Measurements from ENCODE around the gene NRBF2.
A peak's percentile ranks its signal among the peaks of the same experiment; 100 is the strongest.
"Not testable (repeated sequence)": the region's sequence is repeated elsewhere in the genome, so short reads cannot be mapped to it uniquely, and the experiment has no call there.

NRBF2 gene

DNA sequence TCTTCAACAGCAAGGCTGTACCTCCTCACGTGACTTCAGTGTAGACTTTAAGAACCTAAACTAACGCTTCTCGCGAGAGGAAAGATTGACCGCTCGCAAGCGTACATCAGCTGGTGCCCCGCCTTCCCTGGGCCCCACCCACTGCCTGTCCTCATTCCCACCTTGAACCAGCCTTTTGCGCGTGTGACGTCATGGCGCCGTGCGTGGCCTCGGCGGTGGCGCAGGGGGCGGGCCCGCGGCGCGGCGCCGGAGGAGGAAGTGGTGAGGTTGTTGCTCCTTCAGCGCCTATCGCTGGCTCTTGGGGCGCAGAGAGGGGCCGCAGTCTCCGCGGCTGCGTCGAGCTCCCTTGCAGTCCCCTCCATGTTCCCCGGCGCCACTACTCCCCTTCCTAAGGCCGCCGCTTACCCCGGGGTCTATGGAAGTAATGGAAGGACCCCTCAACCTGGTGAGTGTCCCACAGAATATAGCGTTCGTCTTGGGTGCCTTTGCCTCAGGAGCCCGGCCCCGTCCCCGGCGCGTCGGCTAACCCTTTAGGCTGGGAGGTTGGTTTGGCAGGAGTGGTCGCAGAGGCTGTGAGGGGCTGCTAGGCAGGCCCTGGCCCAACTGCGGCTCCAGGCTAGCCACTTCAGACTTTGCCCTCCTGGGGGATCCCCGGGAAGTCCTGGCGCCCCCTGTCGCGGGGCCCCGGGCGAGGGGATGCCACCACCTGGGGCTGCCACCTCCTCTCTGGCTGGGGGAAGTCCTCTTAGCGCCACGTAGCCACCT is at the start of gene NRBF2:
TSS of gene NRBF2 (plus strand) at position 273 of the 765 bp plus-strand sequence. CDS start at position 416, 143 bp downstream.
- DNase-seq (ENCODE audit: low spot score): peak; percentile 95
- peak; percentile 37 for TF ChIP-seq CTCF (IDR thresholded peaks at IDR 0.05; ENCODE audit: borderline replicate concordance, control extremely low read depth, extremely low read depth, insufficient read depth, missing control alignments)
- in situ Hi-C loops (cut with MboI; ENCODE audit: low sequenced_read_pairs, unreplicated experiment): no loop called here

- in situ Hi-C loops (cut with MboI; ENCODE audit: low sequenced_read_pairs, unreplicated experiment): loop anchor here (25.0 kb wide), 1 partner anchor 496 kb away; no protein-coding TSS in a partner anchor
Observed at GRCh38 chr10:63083406-63083805, 49.7 kb upstream of the NRBF2 start.

DNA sequence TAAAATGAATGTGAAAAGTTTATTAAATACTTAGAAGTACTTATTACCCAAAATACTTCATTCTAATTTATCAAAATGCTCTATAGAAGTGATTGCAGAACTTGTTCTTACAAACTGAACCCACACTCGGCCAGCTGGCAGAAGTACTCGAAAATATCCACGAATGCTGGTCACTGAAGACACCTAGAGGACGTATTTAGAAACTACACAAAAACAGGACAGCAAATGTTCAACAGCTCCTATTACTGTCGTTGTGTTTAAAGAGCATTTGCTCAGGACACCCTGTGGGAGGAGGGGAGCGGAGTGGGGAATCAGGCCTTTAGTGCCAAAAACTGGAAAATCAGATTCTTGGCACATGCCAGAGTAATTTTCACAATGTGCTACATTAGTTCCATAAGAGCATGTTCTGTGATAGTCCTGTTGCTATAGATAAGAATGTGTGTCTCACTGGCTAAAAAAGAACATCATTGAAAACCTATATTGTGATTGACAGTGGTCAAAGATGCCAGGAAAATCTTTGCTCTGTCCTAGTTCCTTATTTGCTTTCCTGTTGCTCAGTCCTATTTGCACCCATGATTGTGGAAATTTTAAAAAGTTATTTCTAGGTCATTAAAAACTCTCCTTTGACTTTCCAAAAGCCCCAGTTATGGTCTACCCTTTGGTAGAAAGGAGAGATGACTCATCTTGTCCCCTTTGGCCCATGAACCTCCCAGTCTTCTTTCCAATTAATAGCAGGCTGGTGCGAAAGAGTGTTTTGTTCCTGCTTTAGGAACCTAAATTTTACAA is 49.0 kb upstream of the NRBF2 start:
- peak; percentile 64 for TF ChIP-seq CTCF (IDR thresholded peaks at IDR 0.05; ENCODE audit: borderline replicate concordance, control extremely low read depth, extremely low read depth, insufficient read depth, missing control alignments)
- in situ Hi-C loops (cut with MboI; ENCODE audit: low sequenced_read_pairs, unreplicated experiment): loop anchor here (25.0 kb wide), 1 partner anchor 497 kb away; no protein-coding TSS in a partner anchor
- peak; percentile 68 for DNase-seq (ENCODE audit: low spot score)

More at GRCh38 chr10:63083406-63083805, 49.7 kb upstream of the NRBF2 start:
- DNase-seq (ENCODE audit: low spot score): not testable (repeated sequence)

DNA sequence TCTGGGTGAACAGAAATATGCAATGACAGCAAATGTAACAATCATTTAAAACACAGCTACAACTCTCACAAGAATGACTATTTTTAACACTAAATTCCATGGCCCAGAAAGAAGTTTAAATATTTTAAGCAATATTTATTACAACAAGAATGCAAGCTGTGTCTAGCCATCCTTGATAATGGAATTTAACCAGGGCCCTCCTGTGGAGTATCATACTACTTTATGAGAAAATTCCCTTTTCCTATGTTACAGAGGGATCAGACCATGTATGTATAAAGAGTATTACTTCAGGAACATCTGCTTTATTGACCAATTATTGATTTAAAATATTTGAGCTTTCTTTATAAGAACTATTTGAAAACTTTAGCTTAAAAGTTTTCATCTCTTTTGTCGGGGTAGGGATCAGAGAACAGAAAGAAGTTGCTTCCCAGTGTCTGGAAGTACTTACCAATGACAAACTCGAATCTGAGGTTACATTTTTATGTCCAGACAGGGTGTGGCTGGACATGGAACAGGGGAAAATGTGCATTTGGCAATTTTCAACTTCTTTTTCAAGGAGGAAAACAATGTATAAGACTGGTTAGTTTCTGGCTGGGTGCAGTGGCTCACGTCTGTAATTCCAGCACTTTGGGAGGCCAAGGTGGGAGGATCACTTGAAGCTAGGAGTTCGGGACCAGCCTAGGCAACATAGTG is 48.3 kb upstream of the NRBF2 start:
- TF ChIP-seq CTCF (IDR thresholded peaks at IDR 0.05; ENCODE audit: borderline replicate concordance, control extremely low read depth, extremely low read depth, insufficient read depth, missing control alignments): no peak
- DNase-seq (ENCODE audit: low spot score): no peak
- in situ Hi-C loops (cut with MboI; ENCODE audit: low sequenced_read_pairs, unreplicated experiment): loop anchor here (25.0 kb wide), 1 partner anchor 498 kb away; no protein-coding TSS in a partner anchor

DNA sequence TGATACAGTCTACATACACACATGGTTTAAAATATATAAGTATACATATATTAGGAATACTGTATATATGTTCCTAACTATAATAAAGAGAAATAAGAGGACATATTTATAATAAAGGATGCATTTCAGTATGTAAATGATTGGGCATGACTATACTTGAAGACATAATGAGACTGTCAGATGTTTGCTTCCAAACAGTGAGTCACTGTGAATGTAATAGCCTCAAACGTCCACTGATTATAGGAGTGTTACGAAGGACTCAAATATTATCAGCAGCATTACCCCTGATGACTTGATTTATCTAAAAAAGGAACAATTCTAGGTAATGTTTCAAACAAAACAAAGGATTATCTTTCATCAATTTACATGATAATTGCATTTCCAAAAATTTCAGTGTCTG is 39.9 kb upstream of the NRBF2 start:
- no peak for DNase-seq (ENCODE audit: low spot score)

GRCh38 chr10:63094405-63094804 is 38.7 kb upstream of the NRBF2 start:
- no peak for DNase-seq (ENCODE audit: low spot score)
- no peak for TF ChIP-seq CTCF (IDR thresholded peaks at IDR 0.05; ENCODE audit: borderline replicate concordance, control extremely low read depth, extremely low read depth, insufficient read depth, missing control alignments)
- in situ Hi-C loops (cut with MboI; ENCODE audit: low sequenced_read_pairs, unreplicated experiment): loop anchor here (25.0 kb wide), 1 partner anchor 507 kb away; no protein-coding TSS in a partner anchor

More for the DNA sequence above, 39.9 kb upstream of the NRBF2 start:
- in situ Hi-C loops (cut with MboI; ENCODE audit: low sequenced_read_pairs, unreplicated experiment): loop anchor here (25.0 kb wide), 1 partner anchor 506 kb away; no protein-coding TSS in a partner anchor
- TF ChIP-seq CTCF (IDR thresholded peaks at IDR 0.05; ENCODE audit: borderline replicate concordance, control extremely low read depth, extremely low read depth, insufficient read depth, missing control alignments): no peak

All from GM13976 (cell line).